ENCODE measurements around the gene SPEF1. TPM values are rescaled to one million over a fixed set of nuclear protein-coding genes. Genes with fewer than 3 reads are reported as not detected.

The SPEF1 gene
- total RNA-seq, 4 donors from 2014 or later = not detected

DNA sequence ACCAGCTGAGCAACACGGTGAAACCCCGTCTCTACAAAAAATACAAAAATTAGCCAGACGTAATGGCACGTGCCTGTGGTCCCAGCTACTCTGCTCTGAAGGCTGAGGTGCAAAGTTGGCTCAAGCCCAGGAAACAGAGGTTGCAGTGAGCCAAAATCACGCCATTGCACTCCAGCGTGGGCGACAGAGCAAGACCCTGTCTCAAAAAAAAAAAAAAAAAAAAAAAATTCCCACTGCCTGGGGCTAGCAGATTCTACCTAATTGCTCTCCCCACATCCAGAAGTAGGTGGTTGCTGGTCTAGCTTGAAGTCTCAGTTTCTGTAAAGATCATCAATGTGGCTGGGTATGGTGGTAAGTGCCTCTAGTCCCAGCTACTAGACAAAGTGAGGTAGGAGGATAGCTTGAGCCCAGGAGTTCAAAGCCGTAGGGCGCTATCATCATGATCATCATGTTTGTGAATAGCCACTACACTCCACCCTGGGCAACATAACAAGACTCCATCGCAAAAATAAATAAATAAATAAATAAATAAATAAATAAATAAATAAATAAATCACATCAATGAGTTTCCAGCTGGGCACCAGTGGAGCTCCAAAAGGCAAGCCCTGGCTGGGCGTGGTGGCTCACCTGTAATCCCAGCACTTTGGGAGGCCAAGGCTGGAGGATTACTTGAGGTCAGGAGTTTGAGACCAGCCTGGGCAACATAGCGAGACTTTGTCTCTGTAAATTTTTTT, 32.8 kb upstream of the SPEF1 start:
- Histone ChIP-seq H3K27ac (peak overlapping the region in 3 of 4 donors; percentile 86 to 96 (median 91)), H3K27me3 (no peaks in the 10 kb centered on the region), H3K4me1 (peaks cover 4 to 53% (median 23%) of the 10 kb centered on the region in 3 donors), H3K4me3 (no peak overlapping the region), H3K9me3 (no peaks in the 10 kb centered on the region), H3K36me3 (no peaks in the 10 kb centered on the region)
- no peak for TF ChIP-seq POLR2AphosphoS5 (IDR thresholded peaks at IDR 0.05)
- no peak for TF ChIP-seq EP300 (IDR thresholded peaks at IDR 0.05)
- TF ChIP-seq, protein P1, sequence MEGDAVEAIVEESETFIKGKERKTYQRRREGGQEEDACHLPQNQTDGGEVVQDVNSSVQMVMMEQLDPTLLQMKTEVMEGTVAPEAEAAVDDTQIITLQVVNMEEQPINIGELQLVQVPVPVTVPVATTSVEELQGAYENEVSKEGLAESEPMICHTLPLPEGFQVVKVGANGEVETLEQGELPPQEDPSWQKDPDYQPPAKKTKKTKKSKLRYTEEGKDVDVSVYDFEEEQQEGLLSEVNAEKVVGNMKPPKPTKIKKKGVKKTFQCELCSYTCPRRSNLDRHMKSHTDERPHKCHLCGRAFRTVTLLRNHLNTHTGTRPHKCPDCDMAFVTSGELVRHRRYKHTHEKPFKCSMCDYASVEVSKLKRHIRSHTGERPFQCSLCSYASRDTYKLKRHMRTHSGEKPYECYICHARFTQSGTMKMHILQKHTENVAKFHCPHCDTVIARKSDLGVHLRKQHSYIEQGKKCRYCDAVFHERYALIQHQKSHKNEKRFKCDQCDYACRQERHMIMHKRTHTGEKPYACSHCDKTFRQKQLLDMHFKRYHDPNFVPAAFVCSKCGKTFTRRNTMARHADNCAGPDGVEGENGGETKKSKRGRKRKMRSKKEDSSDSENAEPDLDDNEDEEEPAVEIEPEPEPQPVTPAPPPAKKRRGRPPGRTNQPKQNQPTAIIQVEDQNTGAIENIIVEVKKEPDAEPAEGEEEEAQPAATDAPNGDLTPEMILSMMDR (IDR thresholded peaks at IDR 0.05) = no peak
- TF ChIP-seq POLR2A (IDR thresholded peaks at IDR 0.05) = no peak
- 86 to 100% methylated on average over 2 to 3 of the region's 12 CpGs for WGBS, 2 donors (ENCODE audit: low coverage in 1 of 2)
- no peak for ATAC-seq

DNA sequence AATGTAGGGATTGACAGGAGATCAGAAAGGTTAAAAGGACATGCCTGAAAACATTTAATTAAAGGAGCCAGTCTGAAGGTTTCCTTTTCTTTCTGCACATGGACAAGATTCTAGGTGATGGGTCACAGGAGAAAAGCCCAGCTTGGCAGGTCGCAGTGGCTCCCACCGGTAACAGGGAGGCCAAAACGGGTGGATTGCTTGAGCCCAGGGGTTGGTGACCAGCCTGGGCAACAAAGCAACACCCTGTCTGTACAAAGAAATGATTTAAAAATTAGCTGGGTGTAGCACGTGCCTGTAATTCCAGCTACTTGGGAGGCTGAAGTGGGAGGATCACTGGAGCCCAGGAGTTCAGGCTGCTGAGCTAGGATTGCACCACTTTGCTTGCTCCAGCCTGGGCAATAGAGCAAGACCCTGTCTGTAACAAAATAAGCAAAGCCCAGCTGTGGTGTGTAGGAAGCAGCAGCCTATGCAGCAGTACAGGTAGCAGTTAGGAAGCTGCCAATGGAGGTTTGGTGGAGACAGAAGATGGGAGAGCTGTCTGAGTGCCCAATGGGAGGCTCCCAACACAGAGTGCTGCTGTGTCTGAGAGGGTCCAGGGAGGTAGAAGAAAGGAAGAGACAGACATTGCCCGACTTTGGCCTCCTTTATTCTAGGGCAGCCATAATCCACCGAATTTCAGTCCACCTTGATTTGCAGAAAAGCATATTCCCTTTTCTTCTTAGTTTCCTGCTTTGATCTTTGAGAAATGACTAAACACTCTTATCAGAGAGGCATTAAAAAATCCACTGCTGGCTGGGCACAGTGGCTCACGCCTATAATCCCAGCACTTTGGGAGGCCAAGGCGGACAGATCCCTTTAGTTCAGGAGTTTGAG, 32.0 kb upstream of the SPEF1 start:
- no peak overlapping the region for H3K4me3 ChIP-seq
- TF ChIP-seq POLR2AphosphoS5 (IDR thresholded peaks at IDR 0.05) = no peak
- TF ChIP-seq EP300 (IDR thresholded peaks at IDR 0.05) = no peak
- TF ChIP-seq, protein P1 (IDR thresholded peaks at IDR 0.05) = no peak
- no peaks in the 10 kb centered on the region for H3K9me3 ChIP-seq
- peaks cover 4 to 53% (median 20%) of the 10 kb centered on the region in 3 donors for H3K4me1 ChIP-seq
- WGBS, 2 donors (ENCODE audit: low coverage in 1 of 2) = 45 to 60% methylated on average over 6 of the region's 8 CpGs
- H3K27me3 ChIP-seq = no peaks in the 10 kb centered on the region
- peak overlapping the region; percentile 1 to 96 (median 88) for H3K27ac ChIP-seq
- H3K36me3 ChIP-seq = no peaks in the 10 kb centered on the region
- ATAC-seq = no peak

DNA sequence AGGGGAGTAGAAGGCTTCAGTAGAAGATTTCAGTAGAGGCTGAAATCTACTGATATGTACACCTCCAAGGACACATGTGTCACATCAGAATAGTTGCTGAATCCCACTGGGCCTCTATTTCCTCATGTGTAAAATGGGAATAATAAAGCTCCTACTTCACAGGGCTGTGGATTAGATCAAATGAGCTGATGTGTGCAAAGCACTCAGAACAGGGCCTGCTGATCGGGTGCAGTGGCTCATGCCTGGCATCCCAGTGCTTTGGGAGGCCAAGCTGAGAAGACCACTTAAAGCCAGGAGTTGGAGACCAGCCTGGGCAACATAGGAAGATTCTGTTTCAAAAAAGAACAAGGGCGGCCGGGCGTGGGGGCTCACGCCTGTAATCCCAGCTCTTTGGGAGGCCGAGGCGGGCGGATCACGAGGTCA, 31.0 kb upstream of the SPEF1 start:
- H3K27me3 ChIP-seq = no peaks in the 10 kb centered on the region
- WGBS, 2 donors (ENCODE audit: low coverage in 1 of 2) = 92% methylated on average over 6 of the region's 9 CpGs; no CpG with 5 or more reads in 1 of the 2 donors
- H3K36me3 ChIP-seq = no peaks in the 10 kb centered on the region
- peak overlapping the region; percentile 62 to 96 (median 88) for H3K27ac ChIP-seq
- H3K4me1 ChIP-seq = peaks cover 4 to 61% (median 27%) of the 10 kb centered on the region in 3 donors
- no peak overlapping the region for H3K4me3 ChIP-seq
- TF ChIP-seq POLR2AphosphoS5 (IDR thresholded peaks at IDR 0.05) (no peak), POLR2A (IDR thresholded peaks at IDR 0.05) (no peak)
- no peaks in the 10 kb centered on the region for H3K9me3 ChIP-seq
- ATAC-seq = no peak

DNA sequence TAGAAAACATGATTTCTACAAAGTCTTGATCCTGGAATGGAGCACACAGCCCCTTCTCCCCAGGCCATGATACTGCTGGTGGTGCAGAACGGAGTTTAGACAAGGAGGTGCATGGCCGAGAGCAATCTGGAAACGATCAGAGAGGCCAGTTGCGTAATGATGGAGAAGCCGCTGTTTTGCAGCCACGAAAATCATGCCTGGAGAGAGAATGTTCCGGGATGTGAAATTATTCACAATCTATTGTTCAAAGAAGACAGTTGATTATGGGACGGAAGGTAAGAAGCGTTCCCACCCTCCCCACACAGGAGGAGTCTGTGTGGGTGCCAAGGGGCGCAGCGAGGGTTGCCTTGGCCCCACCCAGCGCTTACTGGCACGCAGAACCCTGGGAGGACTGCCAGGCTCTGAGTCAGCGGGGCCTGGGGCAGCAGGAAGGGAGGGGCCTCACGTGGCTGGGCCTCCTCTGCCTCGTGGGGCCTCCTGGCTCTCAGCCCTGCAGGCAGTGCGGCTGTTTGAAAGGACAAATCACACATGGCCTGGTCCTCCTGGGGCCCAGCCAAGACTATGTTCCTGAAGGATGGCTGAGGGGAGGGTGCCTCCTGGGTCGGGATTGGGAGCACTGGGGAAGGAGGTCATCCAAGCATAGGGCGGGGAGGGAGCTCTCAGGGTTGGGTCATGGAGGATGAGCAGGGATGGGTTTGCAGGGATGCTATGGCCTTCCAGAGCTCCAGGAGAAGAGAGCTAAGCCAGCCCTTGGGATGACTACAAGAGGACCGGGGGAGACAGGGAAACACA, 30.4 kb upstream of the SPEF1 start:
- 1 to 6% methylated on average over 2 to 12 of the region's 20 CpGs for WGBS, 2 donors (ENCODE audit: low coverage in 1 of 2)
- Histone ChIP-seq H3K4me1 (peaks cover 8 to 67% (median 33%) of the 10 kb centered on the region in 3 donors), H3K36me3 (no peaks in the 10 kb centered on the region), H3K27me3 (no peaks in the 10 kb centered on the region), H3K9me3 (no peaks in the 10 kb centered on the region), H3K4me3 (peak overlapping the region; percentile 38 to 50), H3K27ac (peak overlapping the region; percentile 86 to 96 (median 92))
- TF ChIP-seq EP300 (IDR thresholded peaks at IDR 0.05) (peak; percentile 35), POLR2A (IDR thresholded peaks at IDR 0.05) (peak; percentile 68 to 70), POLR2AphosphoS5 (IDR thresholded peaks at IDR 0.05) (peak; percentile 100)
- TF ChIP-seq, protein P1 (IDR thresholded peaks at IDR 0.05) = peak in 1 of 4 experiments; percentile 1
- peak; percentile 92 for ATAC-seq
